ENCODE measurements around the gene COL27A1. TPM values are rescaled to one million over a fixed set of nuclear protein-coding genes. Genes with fewer than 3 reads are reported as not detected.

COL27A1 gene
- total and polyA plus RNA-seq, 2 donors (not counting 3 experiments of a cell fraction or from before 2014, with no cell fraction given) = 14.7 to 49.1 TPM

DNA sequence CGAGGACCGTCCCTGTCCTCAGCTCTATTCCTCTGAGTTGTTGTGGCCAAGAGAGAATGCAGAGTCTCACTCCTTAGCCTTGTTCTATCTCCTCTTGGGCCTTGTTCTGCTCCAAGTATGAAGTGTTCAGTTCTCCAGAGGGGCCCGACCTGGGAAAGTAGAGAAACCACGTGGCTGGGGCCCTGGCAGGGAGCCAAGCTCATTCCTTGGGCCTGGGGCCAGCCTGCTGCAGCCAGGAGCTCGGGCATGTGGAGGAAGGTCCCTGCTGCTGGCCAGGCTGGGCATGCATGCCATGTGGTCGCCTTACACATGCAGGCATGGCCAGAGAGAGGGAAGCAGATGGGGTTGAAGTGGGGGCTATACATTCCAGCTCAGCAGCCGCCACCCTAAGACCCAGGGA is 60.7 kb downstream of the COL27A1 start:
- H3K9ac ChIP-seq (replicated peaks; ENCODE audit: extremely low read depth, insufficient read depth, low read length) = no peak overlapping the region
- no peaks in the 10 kb centered on the region for H4K20me1 ChIP-seq (replicated peaks; ENCODE audit: control insufficient read depth, extremely low read depth, insufficient read depth, low read length)
- H3K27ac ChIP-seq (ENCODE audit: insufficient read depth, low read depth, low read length) = no peak overlapping the region
- ChIA-PET POLR2A (no interaction called here), CTCF (interaction anchor here (0.7 to 1.9 kb wide), 7 partner anchors 10 to 108 kb away, joined by 3 to 8 read pairs (median 5); no protein-coding TSS in a partner anchor)
- H2AFZ ChIP-seq (ENCODE audit: low read depth, low read length) = no peak overlapping the region
- FAIRE-seq (no peak), DNase-seq (ENCODE audit: low read depth, low spot score) (peak; percentile 77)
- H3K9me3 ChIP-seq (replicated peaks; ENCODE audit: control insufficient read depth, insufficient read depth, low read length) = no peaks in the 10 kb centered on the region
- dilution Hi-C loops (cut with MboI; ENCODE audit: extremely low pct_ligation_motif_present, low sequenced_read_pairs) = no loop called here
- H3K4me2 ChIP-seq (ENCODE audit: insufficient read depth, low read length) = no peak overlapping the region
- H3K4me1 ChIP-seq (ENCODE audit: control insufficient read depth, extremely low read depth, insufficient read depth, low read length) = peaks cover 18% of the 10 kb centered on the region
- H3K79me2 ChIP-seq (ENCODE audit: control insufficient read depth, insufficient read depth, low read length) = no peaks in the 10 kb centered on the region
- H3K27me3 ChIP-seq (ENCODE audit: control insufficient read depth in 2 of 2, insufficient read depth in 2 of 2, low read length in 2 of 2) = no peaks in the 10 kb centered on the region
- no peak for TF ChIP-seq POLR2A (IDR thresholded peaks at IDR 0.05; ENCODE audit: low read depth, low read length)
- TF ChIP-seq EZH2 (IDR thresholded peaks at IDR 0.05; ENCODE audit: borderline replicate concordance, low read depth, low read length, severe bottlenecking) = no peak
- TF ChIP-seq MYC (IDR thresholded peaks at IDR 0.05; ENCODE audit: low read depth, low read length) = no peak
- TF ChIP-seq, protein P1, sequence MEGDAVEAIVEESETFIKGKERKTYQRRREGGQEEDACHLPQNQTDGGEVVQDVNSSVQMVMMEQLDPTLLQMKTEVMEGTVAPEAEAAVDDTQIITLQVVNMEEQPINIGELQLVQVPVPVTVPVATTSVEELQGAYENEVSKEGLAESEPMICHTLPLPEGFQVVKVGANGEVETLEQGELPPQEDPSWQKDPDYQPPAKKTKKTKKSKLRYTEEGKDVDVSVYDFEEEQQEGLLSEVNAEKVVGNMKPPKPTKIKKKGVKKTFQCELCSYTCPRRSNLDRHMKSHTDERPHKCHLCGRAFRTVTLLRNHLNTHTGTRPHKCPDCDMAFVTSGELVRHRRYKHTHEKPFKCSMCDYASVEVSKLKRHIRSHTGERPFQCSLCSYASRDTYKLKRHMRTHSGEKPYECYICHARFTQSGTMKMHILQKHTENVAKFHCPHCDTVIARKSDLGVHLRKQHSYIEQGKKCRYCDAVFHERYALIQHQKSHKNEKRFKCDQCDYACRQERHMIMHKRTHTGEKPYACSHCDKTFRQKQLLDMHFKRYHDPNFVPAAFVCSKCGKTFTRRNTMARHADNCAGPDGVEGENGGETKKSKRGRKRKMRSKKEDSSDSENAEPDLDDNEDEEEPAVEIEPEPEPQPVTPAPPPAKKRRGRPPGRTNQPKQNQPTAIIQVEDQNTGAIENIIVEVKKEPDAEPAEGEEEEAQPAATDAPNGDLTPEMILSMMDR (IDR thresholded peaks at IDR 0.05; ENCODE audit: extremely low read depth in 1 of 2, insufficient read depth in 1 of 2, low read depth in 1 of 2, low read length in 2 of 2) = no peak
- TF ChIP-seq, protein P2, sequence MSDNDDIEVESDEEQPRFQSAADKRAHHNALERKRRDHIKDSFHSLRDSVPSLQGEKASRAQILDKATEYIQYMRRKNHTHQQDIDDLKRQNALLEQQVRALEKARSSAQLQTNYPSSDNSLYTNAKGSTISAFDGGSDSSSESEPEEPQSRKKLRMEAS (IDR thresholded peaks at IDR 0.05; ENCODE audit: insufficient read depth, insufficient read length) = peak; percentile 56
- TF ChIP-seq POLR2AphosphoS5 (IDR thresholded peaks at IDR 0.05; ENCODE audit: insufficient read depth, low read depth, low read length) = no peak
- no TSS peak for BruUV-seq (replicated peaks)
- no peaks in the 10 kb centered on the region for H3K9me1 ChIP-seq (replicated peaks; ENCODE audit: control insufficient read depth, extremely low read depth, insufficient read depth, low read length)
- peaks cover 0 to 6% of the 10 kb centered on the region in 2 experiments for H3K36me3 ChIP-seq (ENCODE audit: control insufficient read depth in 2 of 2, extremely low read depth in 1 of 2, insufficient read depth in 2 of 2, low read length in 2 of 2)
- intact Hi-C loops (cut with micrococcal nuclease) = loop anchor here (5.0 kb wide), 1 partner anchor 34 kb away; no protein-coding TSS in a partner anchor
- no peak overlapping the region for H3K4me3 ChIP-seq (replicated peaks in 1 of 3; ENCODE audit: insufficient read depth in 1 of 3, low read depth in 1 of 3, low read length in 3 of 3)

Measured in endothelial cell of umbilical vein (primary cell).